ENCODE measurements around the gene FGD4.
"Not testable (repeated sequence)": the region's sequence is repeated elsewhere in the genome, so short reads cannot be mapped to it uniquely, and the experiment has no call there.

FGD4 gene

DNA sequence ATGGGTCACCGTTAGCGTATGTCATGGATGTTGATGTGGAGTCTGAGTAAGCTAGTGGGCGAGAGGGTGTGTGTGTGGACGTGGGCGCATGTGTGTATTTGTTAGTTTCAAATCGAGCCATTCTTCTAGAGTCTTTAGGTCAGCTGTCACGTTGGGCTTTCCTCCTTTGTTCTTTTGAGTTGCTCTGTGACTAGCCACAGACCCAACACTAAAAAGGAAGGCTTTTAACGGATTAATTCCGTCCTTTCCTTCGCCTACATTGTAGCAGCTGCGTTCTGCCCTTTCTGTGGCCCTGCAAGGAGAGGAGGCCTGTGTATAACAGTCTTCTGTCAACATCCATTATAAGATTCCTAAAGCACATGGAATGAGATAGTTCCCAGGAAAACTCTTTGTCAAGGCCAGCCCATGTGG lies 162.6 kb downstream of the FGD4 start:
- no peak for DNase-seq (ENCODE audit: low read depth)

DNA sequence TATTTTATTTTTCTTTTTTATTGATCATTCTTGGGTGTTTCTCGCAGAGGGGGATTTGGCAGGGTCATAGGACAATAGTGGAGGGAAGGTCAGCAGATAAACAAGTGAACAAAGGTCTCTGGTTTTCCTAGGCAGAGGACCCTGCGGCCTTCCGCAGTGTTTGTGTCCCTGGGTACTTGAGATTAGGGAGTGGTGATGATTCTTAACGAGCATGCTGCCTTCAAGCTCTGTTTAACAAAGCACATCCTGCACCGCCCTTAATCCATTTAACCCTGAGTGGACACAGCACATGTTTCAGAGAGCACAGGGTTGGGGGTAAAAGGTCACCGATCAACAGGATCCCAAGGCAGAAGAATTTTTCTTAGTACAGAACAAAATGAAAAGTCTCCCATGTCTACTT lies 163.1 kb downstream of the FGD4 start:
- not testable (repeated sequence) for DNase-seq (ENCODE audit: low read depth)

- no peak for DNase-seq (ENCODE audit: low read depth)
Measured at GRCh38 chr12:32566663-32567295, 167.4 kb downstream of the FGD4 start.

GRCh38 chr12:32567296-32567674 lies 167.9 kb downstream of the FGD4 start:
- no peak for DNase-seq (ENCODE audit: low read depth)

- peak; percentile 82 for DNase-seq (ENCODE audit: low read depth)
Measured at GRCh38 chr12:32568228-32568627, 168.9 kb downstream of the FGD4 start.

DNA sequence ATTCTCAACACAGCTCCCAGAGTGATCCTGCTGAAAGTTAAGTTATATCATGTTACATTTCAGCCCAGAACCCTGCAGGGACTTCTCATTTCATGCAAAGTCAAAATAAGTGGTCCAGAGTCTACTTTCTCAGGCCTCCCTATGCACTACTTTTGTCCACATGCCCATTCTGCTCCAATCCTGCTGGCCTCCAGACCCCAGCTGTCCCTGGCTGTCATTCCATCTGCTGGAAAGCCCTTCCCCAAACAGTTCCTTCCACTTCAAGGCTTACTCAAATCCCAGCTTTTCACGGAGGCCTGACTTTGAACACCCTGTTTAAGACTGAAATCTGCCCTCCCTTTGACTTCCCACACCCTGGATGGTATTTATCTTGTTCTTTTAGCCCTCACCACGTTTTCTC lies 169.9 kb downstream of the FGD4 start:
- DNase-seq (ENCODE audit: low read depth): no peak

GRCh38 chr12:32574585-32574984 lies 175.2 kb downstream of the FGD4 start:
- DNase-seq (ENCODE audit: low read depth): no peak

DNA sequence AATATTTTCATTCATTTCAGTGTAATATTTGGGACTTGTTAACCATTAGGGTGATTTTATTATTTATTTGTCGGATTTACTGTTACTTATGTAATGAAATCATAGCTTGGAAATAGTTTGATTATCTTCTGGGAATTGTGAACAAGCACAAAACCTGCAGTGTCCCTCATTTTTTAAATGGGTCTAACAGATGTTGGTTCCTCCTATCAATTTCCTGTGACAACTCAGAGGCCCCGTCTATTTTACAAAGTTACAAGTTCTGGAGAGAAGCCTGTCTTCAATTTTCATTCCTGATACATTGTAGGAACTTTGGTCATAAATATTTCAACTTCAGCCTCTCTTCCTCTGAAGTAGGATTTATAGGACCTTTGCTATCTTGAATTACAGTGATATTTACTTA lies 178.0 kb downstream of the FGD4 start:
- DNase-seq (ENCODE audit: low read depth): no peak

DNA sequence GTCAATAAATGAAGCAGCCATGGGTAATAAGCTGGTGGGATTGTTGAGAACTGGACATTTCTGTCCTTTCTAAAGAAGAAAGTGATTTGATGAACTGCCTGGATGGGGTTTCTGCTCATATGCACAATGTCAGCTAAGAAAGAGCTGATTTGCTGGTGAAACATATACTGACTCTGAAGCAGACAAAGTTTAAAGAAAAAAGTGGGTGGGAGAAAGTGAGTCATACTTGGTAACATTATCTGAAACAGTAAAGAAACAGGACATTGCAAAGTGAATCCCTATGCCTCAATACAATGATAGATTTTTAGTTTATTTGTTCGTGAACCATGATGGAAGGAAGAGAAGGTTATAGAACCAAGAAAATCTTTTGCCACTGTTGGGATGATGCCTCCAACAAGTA lies 184.2 kb downstream of the FGD4 start:
- no peak for DNase-seq (ENCODE audit: low read depth)

GRCh38 chr12:32585680-32586079 lies 186.3 kb downstream of the FGD4 start:
- DNase-seq (ENCODE audit: low read depth): no peak

GRCh38 chr12:32586390-32586789 lies 187.0 kb downstream of the FGD4 start:
- peak; percentile 35 for DNase-seq (ENCODE audit: low read depth)

DNA sequence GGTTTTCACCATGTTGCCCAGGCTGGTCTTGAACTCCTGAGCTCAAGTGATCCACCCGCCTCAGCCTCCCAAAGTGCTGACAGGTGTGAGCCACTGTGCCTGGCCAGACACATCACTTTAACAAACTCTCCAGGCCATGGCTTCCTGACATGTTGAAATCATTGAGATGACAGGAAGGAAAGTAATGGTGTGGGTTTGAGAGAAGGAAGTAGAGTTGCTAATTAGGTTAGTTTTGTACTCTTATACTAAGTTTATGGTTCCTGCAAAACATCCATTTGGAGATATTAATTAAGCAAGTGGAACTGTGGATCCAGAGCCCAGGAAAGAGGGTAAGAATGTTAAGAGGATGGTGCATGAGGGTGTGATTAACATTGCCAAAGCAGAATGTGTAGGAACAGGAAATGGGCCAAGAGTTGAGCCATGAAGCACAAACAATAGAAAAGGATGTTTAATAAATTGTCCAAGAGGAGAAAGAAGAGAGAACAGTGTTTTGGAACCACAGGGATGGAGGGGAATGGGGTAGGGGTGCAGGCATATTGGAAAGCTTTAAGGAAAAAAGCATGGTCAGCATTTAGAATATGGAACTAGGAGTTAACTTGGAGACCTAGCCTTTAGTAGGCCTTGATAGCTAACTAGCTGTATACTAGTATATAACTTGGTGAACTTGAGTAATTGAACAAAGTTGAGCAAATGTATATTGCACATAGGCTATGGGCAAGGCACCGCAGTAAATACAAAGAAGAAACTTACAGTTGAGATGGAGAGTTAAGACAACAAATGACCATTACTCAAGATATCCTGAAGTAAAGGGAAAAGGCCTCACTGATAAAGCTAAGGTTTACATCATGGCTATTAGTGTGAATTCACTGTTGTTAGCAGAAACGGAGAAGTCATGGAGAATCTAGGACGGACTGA lies 188.5 kb downstream of the FGD4 start:
- no peak for DNase-seq (ENCODE audit: low read depth)

DNA sequence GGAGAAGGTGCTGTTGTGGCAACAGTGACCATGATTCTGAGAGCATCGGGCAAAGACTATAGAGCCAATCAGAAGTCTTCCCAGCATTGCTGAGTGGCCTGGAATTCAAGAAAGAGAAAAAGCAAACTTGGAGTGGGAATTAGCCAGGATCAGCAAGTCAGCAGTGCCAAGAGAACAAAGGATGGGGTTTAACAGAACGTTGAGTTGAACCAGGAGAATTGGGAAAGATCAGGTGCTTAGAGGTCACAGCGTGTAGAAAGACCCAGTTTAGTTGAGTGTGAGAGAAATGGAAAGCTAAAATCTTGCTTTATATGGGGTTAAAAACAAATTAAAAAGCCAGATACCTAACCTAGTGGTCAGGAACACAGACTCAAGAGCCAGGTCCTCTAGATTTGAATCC lies 189.2 kb downstream of the FGD4 start:
- no peak for DNase-seq (ENCODE audit: low read depth)

- DNase-seq (ENCODE audit: low read depth): no peak
Measured at GRCh38 chr12:32589165-32589865, 190.0 kb downstream of the FGD4 start.

DNA sequence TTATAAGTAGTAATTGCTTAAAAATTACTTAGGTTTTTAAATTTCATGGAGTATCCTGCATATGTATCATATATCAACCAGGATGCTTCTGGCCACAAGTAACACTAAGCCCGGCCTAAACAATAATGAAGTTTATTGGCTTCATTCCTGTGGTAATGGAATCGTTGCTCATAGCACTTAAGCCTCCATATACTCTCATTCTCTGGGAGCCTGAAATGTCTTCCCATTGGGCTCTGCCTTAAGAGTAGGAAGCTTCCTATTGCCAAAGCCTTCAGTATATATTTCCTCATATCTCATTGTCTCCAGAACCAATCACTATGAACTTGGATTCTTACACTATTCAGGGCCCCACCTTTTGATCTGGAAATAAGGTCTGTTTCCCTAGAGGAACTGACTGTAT lies 195.9 kb downstream of the FGD4 start:
- peak; percentile 8 for DNase-seq (ENCODE audit: low read depth)

GRCh38 chr12:32596030-32596429 lies 196.7 kb downstream of the FGD4 start:
- no peak for DNase-seq (ENCODE audit: low read depth)

GRCh38 chr12:32598688-32599087 lies 199.3 kb downstream of the FGD4 start:
- no peak for DNase-seq (ENCODE audit: low read depth)

DNA sequence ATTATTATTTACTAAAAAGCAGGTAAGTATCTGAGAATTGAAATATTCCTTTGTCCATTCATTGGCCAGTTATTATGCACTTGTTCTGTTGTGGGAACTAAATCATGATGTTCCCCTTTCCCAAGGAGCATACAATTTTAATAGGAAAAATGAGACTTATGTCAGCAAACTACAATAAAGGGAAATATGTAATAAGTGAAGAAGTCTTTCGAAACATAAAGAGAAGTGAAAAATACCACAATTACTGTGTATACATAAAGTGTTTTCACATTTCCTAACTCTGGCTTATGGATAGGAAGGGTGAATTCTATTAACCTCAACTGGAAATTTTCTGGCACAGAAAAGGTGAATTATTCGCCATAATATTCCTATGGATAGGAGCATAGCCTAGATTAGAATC lies 201.3 kb downstream of the FGD4 start:
- DNase-seq (ENCODE audit: low read depth): no peak

DNA sequence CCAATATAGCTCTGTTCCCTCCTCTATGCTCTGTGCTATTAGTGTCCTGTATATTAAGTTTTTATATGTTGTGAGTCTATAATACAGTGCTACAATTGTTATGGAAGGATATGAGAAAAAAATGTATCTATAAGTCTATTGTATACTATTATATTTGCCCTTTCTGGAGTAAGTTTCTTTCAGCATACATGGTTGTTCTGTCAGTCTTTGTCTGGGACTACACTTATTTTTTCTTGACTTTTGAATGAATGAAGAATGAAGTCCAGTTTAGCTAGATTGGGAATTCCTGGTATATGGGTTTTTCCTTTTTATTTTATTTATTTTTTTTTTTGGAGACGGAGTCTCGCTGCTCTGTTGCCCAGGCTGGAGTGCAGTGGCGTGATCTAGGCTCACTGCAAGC lies 203.7 kb downstream of the FGD4 start:
- DNase-seq (ENCODE audit: low read depth): no peak

GRCh38 chr12:32603858-32604257 lies 204.5 kb downstream of the FGD4 start:
- peak; percentile 22 for DNase-seq (ENCODE audit: low read depth)

GRCh38 chr12:32604565-32604964 lies 205.2 kb downstream of the FGD4 start:
- no peak for DNase-seq (ENCODE audit: low read depth)

GRCh38 chr12:32605326-32606095 lies 206.2 kb downstream of the FGD4 start:
- no peak for DNase-seq (ENCODE audit: low read depth)
